Inferior parietal cortex (tissue), 1 donor: ENCODE measurements around the gene NPAS3.

Source experiments
- DNase-seq: peaks from one replicate; pipeline ENCODE4 v3.0.0-alpha.2; 2016; ENCODE audit errors: extremely low spot score

NPAS3 gene

DNA sequence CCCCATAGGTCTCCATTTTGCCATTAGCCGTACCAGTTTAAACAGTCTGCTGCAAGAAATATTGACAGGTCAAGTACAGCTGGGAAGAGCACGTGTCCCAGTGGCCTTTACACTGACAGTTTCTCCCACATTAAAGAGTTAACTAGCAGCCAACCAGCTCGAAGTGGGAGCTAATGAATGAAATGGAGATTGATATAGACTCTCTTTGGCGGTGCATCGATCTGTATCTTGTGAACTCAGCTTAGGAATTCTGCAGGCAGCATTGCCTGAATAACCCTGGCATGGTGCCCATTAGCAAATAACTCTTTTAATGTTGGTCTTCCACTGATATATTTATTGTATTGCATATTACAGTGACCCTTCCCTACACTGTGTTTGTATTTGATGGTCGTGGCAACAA is 692.8 kb downstream of the NPAS3 start:
- no peak for DNase-seq

DNA sequence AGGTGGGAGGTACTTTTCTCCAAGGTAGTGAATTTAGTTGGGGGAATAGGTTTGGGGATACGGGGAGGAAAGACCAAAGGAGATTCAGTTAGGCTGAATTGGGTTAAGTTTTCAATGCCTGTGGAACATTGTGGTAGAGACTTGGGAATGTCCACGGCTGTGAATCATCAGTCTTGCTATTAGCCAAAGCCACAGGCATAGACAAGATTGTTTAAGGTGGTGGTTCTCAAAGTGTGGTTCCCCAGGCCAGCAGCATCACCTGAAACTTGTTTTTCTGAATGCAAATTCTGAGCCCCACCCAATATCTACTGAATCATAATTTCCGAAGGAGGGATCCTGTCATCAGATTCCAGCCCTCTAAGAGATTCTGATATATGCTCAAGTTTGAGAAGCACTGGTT is 696.0 kb downstream of the NPAS3 start:
- no peak for DNase-seq

DNA sequence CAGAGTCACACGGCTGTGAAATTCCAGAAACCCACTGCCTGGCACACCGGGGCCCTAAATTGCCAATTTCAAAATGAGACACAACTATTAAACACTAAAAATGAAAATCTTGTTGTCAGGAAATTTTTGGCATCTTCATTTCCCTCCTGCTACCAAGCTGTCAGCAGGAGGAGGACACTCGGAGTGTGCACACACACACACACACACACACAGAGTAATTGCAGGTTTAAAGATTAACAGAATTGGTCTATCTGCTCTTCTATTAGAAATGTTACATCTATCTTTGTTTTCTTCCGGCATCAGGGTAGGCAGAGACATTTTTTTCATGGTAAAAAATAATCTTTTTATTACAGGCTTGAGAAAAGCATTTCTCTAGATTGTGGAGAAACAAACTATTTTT is 698.0 kb downstream of the NPAS3 start:
- DNase-seq, result no peak

DNA sequence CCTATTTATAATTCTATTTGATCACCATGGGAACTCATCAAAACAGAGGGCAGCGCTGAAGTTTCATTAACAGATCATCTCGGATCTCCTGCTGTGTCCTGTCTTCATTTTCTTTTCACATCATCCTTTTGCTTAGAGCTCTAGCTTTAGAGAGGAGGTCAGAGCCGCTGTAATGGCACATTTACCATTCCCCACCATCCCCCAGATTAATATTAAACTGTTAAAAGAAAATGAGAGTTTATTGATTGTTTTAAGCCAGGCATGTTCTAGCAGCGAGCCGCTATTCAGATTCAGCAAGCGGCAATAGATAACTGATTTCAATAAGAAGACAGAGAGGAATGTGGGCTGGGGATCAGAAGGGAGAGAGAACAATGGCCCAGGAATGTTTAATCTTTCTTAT is 703.4 kb downstream of the NPAS3 start:
- DNase-seq, result no peak

DNA sequence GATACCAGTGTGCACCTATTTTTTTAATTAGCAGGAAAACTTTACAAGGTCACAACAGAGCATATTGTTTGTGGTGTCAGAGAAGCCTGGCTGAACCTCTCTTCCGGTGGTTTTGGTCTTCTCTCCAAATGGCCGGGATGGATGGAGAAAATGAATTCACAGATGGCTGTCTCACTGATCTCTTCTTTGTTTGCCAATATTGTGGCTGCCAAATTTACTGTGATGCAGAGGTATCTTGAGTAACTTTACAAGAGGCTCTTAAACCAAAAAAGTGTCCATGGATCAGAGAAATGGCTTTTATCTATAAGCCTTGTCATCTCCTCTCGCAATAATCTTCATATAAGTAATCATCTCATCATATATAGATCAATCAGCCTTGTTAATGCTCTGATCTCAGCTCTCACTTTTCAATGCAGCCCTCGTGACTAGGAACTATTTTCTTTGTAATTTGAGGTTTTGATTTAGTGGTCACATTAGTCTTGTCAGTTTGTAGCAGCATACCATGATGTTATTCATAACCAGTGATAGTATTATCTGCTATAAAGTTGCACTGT is 704.1 kb downstream of the NPAS3 start:
- no peak for DNase-seq

DNA sequence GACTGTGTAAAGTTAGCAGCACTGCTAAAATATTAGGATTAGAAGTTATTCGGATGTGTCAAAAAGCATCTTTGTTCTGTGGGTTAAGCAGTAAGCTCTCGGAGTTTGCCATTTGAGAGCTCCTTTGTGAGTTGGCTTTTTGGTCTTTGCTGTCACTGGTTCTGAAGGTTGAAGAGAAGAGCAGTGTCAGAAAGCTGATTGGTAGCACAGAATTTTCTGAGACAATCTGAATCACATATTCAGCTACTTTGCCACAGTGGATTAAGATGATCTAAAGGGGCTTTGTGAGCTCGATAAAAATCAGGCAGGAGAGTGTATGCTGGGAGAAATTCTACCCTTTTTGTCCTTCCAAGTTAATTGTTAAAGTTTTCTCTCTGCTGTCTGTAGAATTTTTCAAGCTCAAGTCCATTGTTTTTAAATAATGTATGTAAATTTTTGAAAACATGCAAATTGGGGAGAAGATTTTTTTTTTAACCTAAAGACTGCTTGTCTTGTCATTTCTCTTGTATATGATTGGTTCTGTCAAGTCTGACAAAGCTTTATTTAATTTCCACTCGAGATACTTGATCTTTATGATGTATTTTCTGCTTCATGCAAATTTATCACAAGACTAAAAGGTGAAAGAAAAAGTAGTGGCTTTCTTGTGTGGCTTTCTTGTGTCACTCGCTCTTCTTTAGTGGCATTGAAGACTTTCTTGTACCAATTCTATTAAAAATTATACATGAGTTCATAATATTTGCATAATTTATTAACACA is 704.9 kb downstream of the NPAS3 start:
- DNase-seq, result no peak

DNA sequence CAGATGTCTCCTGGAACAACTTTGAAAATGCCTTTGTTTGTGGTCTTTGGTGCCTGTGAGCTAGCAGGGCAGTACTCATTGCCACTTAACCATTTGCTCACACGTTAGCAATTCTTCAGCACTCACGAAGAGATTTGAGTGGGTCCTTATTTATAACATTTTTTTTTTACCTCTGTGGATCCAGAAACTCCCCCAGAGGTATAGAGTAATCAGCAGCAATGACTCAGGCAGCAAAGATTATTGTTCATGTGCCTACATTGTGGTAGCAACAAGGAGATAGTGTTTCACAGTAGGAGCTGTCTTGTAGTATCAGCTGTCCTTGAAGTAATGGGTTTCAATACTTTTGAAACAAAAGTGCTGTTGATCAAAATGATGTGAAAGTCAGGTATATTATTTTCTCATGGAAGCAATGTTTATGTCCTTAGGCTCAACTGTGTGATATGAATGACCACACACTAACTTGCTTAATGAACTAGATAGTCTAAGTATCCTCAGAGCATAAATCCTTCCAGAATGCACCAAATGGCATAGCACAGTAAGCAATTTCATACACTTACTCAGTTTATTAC is 708.1 kb downstream of the NPAS3 start:
- DNase-seq, result no peak

DNA sequence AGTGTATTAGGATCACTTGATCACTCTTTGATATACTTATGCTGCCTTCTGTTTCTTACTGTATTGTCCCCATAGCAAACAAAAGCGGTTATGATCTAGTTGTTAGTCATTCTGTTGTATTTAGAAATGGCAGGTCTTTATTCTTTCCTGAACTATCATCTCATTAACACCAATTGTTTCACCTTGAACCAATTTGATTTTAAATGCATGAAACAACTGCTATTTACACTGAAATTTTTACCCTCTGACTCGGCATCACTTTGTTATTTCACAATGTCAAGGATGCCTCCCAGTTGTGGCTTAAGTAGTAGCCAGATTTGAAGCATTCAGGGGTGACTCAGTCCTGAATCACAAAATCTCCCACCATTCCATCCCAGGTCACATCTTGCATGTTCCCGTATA is 708.7 kb downstream of the NPAS3 start:
- no peak for DNase-seq

DNA sequence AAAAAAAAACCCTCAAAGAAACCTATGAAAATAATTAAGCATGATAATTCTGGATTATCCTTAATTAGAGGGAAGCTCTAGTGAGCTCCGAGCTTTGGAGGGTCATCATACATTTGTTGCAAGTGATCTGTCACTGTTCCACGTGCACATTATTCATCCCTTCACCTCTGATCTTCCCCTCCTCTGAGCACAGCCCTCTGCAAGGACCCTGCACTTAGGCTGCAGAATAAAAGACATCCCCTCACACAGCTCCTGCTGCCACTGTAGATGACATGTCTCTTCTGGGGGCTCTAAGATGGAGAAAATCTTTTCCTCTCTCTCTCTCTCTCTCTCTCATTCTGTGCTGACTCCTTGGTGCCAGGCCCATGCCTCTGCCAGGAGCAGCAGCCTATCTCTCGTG is 711.8 kb downstream of the NPAS3 start:
- DNase-seq, result no peak

DNA sequence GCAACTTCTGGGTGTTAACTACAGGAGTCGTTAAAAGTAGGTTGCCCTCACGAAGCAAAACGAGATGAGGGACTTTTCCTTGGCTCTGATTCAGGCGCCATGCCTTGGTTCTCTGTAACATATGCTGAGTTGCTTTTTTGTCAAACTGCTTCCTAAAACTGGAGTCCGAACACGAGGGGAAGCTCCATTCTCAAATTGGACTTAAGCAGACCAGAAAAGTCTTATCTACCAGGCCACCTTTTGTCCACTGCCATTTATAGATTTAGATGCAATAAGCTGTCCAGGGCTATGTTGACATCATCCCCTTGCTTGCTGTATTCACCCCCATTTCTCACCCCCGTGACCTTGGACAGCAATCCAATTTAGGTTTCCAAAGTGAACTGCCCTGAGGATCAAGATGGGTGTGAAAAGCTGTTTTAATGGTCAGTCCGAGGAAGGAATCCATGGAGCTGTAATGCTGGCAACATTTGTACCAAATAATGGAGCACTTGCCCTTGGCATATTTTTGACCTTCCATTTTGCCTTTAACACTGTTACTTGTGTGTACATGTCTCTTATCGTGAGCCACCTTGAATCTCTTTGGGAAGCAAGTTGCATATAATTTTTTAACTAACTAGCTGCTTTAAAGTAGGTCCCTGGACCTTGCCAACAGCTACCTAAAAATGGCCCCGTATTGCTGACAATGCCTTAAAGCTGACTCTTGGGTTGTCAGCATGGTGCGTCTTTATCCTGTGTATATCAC is 714.1 kb downstream of the NPAS3 start:
- no peak for DNase-seq

DNA sequence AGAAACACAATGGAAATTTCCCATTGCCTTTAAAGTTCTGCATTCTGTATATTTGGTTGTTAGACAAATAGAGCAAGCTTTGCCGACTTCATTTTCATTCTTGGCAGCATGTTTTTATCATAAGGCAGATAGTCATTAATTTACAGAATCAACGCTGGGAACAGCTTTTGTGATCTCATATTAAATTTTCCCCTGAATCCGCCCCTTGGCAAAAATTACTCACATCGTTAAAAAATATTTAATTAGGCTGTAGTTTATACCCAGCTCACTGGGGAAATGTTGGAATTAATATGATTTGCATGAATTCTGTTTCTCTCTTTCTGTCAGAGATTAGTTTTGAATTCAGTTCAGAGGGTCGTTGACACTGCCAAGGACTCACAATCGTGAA is 714.6 kb downstream of the NPAS3 start:
- no peak for DNase-seq

DNA sequence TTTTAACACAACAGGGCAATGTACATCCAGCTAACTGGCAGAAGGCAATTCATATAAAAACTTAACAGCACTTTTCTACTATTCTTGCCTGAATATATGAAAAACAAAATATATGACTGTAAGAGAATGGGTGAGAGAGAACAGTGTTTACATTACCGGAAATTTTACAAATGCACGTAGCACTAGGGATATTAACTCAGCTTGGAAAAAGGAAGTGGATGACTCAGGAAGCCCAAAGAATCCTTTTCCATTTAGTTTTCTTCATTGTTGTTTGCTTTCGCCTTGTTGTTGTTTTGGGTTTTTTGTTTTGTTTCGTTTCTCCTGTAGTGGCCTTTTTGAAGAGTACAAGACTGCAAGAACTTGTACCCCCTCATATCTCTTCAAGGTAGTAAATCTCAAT is 716.7 kb downstream of the NPAS3 start:
- DNase-seq, result no peak

DNA sequence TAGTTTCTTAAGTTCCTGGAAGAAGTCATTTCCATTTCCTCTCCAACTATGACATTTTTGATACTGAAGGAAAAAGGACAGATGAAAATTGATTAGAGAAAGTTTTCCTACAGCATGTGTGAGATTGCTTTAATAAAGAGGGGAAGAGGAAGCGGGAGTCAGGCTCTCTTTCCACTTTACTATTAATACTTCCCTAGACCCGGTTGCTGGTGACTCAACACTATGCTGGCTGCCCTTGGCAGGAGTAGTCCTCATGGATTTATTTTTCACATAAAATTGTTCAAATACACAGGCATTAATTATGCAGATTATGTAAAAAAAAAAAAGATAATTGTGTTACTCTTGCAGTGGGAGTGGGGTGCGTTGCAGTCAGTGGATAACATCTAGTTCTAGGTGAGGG is 718.8 kb downstream of the NPAS3 start:
- no peak for DNase-seq

DNA sequence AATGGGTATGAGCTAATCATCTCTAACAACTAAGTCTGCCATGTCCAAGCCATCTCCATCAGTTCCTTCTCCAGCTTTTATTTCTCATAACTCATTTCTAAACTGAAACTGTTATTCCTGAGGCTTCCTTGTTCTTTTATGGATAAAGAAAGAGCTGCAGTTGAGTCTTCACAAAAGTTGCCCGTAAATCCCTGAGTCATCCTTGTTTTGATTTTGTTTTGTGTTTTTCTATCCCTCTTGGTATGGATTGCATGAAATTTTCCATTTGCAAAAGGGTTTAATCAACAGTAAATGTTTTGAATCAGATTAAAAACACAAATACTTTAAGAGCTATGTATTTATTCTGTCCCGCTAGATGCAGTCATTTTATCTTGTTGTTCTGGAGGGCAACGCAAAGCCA is 721.6 kb downstream of the NPAS3 start:
- no peak for DNase-seq

DNA sequence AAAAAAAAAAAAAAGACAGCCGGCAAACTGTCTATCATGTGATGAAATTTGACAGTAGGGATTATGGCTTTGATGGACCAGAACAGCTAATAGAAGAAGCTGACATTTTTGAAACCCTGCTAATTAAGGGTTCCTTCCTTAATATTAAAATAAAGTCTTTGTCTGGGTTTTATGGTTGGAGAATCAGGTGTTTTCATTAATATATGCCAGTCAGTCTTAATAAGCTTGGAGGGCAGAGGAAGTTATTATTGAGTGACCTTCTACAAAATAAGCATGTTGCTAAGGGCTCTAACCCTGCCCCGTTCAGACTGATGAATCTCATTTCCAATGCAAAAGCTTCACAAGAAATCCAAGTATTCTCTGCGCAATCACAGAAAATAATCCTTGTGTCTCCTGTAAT is 722.4 kb downstream of the NPAS3 start:
- DNase-seq, result no peak

DNA sequence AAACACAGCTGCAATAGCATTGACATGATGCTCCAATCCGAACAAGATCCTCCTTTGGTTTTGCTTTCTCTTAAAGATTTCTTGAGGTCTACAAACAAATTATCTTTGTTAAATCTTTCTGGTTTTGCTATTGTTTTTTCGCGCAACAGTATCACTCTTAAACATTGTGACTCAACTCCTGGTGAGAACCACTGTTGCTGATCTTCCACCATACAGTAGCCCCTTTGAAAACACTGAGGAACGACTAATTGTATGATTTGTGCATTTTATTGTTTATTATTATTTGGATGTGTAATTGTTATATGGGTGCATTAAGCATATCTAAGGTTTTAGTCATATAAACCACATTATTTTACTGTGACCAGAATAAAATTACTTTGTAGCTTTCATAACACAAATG is 729.4 kb downstream of the NPAS3 start:
- DNase-seq, result no peak

DNA sequence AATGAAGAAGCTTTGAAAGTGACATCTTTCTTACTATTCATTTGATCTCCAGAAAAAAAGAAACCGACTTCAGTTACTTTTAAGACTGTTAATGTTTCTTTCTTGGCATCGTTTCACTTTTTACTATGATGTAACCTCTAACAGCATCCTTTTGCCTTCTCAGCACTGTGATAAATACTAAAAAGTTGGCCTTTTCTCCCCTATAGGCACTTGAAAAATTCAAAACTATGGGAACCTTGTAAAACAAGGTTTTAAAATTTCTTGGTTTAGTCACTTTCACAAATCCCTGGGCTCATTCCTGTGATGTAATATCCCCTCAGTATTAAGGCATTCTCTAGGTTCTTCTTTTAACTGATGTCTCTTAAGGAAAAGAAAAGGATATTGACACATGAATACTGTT is 730.4 kb downstream of the NPAS3 start:
- DNase-seq, result no peak

DNA sequence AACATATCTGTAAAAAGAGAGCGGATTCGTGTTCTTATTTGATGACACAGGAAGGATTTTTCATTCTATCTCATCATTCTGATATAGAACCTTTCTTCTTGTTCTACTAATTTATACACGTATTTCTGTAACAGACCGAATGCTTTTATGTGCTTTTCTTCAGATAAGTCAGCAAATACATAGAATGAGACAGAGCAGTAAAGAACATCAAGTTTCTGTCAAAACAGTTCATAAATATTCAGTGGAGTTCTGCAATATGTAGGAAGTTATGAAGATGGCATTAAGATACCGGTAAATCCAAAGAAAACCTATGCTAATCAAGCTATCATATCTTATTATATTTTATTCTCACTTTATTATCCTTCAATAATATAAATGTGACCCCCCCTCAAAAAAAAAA is 731.6 kb downstream of the NPAS3 start:
- DNase-seq, result no peak

DNA sequence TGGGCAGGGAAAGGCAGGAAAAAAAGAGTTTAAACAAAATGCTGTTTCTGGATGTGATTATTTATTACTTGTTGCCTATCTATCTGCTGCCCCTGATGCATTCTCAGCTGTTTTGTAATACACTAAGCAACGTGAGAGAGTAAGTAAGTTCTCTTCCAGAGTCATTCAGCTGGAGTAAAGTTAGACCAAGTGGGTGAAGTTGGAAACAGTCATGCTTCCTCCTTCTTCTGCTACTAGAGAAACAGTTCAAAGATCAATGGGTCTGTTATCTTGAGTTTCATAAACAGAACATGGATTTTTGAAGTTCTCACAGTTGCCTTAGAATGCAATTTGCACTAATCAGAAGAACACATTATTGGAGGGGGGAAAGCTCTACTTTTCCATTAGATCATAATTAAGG is 732.9 kb downstream of the NPAS3 start:
- DNase-seq, result no peak

DNA sequence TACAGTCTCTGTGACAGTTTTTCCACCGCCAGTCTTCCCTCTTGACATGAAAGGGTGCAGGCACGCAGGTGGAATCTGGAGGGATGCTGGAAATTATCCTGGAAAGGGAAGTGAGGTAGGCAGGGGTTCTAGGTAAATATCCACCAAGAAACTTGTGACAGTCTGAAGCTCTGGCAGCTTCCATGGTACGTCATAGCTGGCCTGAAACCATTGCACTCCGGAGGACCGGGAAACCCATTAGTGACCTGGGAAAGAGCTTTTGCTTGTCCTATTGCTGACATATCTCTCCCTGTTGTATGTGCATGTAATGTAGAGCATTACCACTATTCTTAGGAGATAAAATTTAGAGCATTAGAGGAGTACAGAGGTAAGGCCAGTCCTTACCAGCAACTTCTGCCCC is 736.2 kb downstream of the NPAS3 start:
- no peak for DNase-seq

DNA sequence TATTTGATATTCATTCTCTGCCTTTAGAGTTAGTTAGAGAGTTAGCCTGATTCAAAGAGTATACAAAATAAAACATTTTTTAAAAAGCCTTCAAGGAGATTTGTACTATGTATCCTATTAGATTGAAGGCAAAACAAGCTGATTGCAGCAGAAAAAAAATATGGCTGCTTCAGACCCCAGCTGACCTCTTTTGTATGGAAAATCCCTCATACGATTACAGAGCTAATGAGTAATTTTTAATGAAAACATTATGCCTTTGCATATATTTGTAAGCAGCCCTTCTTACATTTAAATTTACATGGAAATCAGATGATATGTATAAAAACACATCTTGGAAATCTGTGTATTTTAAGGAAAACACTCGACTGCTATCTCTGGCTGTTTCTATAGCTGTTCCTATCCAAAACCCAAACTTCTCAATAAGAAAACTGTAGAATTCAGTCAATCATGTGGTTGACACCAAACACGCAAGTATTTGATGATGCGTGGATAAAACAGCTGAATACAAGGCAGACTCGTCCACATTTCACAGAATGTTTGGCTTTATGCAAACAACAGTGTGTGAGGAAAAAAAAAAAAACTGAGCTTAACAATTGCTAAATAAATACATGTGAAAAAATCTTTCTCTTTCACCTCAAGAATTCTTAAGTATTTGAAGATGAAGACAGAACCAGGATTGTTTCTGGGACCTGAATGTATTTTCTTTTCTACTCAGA is 736.9 kb downstream of the NPAS3 start:
- no peak for DNase-seq

DNA sequence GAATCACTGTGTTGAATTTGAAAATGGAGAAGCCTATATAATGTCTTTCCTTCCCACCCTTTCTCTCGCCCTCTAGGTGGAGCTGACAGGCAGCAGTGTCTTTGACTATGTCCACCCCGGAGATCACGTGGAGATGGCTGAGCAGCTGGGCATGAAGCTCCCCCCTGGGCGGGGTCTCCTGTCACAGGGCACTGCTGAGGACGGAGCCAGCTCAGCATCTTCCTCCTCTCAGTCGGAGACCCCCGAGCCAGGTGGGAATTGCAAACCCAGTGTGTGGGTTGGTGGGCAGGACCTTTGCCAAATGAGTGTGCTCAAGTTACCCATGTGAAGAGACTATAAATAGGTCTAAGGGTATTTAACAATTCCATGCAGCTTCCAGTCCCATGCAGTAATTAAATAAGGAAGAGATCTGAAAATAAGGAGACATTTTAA is 737.5 kb downstream of the NPAS3 start:
- peak; percentile 55 for DNase-seq
